NCI-H1092 (cell line): ENCODE results near the gene CDCA4.
A peak's percentile ranks its signal among the peaks of the same experiment; 100 is the strongest.
"Not testable (repeated sequence)": the region's sequence is repeated elsewhere in the genome, so short reads cannot be mapped to it uniquely, and the experiment has no call there.

Experiments
- DNase-seq: peaks from one replicate; lab custom pipeline; 2025; lab: John Stamatoyannopoulos, UW

CDCA4 gene

DNA sequence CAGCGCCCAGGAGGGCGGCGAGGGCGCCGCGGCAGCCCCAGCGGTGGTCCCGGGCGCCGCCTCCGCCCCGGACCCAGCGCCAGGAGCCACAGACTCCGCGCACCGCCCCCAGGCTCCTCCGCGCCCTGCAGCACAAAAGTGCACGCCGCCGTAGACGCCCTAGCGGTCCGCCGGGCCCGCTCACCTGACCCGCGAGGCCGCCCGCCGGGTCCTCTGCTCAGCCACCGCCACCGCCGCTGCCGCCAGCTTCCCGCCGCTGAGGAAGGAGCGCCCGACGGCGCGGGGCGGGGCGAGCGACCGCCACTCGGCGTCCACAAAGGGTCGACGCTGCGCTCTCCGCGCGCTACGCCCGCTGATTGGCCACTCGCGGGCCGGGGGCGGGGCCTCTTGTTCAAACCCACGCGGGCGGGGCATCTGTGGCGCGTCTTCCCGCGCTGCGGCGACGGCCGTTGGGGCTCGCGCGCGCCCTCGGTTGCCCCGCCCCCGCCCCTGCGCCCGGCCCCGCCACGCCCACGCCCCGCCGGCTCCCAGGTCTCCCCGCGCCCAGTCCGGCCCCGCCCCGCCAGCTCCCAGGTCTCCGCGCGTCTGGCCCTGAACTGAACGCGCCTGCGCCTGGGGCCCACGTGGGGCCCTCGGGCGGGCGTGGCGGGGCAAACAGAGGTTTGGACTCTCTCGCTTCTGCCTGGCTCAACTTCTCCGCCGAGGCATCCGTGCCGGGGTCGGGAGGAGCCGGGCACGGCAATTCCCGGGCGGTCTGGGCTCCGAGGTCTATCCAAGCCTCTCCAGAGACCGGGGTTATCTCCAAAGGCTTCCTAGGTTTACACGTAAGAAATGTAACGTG is at the start of gene CDCA4:
Gene CDCA4, minus strand, starts transcription at position 269 of the 841 bp plus-strand sequence. CDS start 9,154 bp downstream, outside the sequence.
- DNase-seq, result peak; percentile 96

DNA sequence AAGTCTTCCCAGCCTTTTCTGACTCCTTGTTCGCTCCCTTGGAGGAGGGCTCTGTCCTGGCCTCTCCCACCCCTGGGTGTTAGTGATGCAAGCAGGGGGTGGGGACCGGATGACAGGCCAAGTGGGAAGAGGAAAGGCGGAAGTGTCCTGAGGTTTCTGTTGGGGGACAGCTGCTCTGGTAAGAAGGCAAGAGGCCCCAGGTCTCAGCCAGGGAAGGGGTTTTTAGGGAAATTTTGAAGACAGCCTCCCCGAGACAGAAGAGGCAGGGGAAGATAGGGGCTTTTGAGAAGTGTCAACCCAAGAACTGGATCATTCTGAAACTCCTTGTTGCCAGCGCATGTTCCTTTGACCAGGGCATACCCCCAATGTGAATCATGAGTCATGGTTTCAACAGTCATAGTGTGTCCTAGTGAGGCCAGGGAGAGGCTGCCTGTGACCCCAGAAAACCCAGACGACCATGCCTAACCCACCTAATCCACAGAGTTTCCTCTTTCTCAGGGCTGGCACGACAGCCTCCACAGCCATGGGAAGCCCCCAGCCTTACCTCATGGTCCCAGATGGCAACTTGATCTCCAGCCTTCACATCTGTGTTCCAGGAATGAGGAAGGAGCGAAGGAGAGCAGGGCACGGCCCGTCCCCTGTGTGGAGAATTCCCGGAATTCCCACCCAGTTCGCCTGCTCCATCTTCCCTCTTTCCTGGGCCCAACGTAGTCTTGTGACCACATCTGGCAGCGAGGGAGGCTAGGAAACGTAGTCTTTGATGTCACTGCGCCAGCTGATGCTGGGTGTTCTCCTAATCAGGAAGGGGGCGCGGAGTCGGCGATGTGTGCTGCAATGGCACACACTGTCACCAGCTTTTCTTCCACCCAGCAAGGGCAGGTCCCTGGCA is 49.2 kb upstream of the CDCA4 start:
- DNase-seq, result no peak

DNA sequence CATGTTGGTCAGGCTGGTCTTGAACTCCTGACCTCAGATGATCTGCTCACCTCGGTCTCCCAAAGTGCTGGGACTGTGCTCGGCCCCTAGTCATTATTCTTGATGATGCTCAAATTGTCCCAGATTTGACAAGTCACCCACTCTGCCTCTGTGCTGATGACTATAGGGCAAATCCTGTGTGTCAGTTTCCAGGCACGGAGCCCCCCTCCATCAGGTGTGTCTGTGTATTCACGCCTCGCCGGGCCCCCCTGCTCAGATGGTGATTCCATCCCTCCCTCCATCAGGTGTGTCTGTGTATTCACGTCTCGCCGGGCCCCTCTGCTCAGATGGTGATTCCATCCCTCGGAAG is 48.6 kb upstream of the CDCA4 start:
- no peak for DNase-seq

DNA sequence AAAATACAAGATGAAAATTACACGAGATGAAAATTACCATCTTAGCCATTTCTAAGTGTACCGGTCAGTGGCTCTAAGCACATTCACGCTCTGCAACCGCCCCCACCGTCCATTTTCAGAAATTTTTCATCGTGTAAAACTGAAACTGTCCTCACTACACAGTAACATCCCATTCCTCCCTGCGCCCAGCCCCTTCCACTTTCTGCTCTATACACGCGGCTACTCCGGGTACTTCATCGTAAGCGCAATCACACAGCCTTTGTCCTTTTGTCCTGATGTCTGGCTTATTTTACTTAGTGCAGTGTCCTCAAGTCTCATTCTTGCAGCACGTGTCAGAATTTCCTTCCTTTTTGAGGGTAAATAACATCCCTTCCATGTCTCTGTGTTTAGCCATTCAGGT is 47.9 kb upstream of the CDCA4 start:
- DNase-seq, result no peak

DNA sequence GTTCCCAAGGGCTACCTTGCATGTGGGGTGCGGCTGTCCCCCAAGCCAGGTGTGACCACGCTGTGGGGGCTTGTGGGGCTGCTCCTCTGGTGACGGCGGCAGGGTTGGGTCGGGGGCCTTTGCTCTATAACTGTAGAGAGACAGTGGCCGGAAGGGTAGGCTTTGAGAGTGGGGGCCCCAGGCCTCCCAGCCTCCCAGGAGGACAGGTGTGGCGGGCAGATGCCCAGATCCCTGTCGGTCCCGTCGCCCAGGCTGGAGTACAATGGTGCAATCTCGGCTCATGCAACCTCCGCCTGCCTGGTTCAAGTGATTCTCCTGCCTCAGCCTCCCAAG is 47.1 kb upstream of the CDCA4 start:
- DNase-seq, result no peak

DNA sequence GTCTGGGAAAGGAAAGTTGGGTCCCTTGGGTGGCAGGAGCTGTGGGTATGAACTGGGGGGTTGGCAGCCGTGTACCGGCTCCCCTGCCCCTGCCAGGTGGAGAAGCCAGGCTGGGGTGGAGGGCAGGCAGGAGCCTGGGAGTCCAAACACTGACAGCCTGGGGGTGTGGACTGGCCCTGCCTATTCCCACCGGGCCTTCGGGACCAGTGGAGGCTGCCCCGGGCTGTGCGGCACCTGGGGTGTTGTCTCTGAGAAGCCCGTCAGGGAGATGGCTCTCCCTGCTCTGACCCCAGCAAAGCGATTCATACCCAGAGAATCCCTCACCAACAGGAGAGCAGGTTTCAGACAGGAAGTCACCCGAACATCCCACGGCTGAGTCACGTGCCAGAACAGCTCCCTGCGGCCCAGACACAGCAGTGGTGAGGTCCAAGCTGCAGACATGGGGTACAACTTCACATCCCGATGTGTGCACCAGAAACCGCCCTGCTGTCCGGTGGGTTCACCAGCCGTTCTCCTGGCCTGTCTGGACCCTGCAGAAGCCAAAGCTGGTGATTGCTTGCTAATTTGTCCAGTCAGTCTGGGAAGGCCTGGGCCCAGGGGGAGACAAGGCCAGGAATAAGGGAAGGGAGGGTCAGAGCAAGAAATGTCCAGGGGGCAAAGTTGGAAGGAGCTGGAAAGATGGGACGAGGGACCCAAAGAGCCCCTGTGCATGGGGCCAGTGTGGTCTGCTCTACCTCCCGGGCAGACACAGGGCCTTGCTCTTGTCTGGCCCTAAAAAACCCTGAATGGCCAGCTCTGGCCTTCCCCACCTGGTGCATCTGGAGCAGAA is 46.5 kb upstream of the CDCA4 start:
- DNase-seq, result no peak

DNA sequence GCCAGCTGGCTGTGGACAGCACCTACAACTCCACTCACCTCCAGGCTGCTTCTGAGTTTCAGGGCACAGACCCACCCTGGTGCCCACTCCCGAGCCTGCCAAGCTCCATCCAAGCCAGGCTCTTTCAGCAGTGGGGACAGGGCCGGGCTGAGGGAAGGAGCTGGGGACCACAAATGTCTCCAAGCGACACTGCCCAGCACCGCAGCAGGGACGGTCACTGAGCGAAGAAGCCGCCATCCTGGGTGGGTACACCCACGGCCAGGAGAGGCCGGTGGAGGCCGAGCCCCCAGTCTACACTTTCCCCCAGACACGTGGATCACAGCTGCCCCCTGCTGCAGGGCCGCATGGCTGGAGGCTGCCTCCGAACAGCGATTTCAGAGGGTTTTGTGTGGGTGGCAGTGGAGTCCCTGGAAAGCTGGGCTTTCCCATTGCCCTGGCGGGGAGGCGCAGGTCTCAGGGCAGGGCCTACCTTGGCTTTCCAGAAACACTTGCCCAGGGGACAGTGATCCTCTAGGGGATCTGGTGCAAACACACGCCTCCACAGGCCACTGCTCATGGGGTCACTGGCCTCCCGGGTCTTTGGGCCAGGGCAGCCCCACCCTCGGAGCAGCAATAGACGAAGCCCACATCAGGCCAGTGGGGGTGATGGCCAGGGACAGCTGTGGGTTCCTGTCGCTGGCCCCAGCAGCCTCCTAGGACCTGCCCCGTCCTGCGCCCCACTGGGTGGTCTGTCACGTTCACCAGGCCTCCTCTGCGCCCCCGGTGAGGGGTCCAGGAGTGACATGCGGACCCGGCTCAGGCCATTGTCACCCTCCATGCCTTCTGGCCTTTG is 45.6 kb upstream of the CDCA4 start:
- no peak for DNase-seq

DNA sequence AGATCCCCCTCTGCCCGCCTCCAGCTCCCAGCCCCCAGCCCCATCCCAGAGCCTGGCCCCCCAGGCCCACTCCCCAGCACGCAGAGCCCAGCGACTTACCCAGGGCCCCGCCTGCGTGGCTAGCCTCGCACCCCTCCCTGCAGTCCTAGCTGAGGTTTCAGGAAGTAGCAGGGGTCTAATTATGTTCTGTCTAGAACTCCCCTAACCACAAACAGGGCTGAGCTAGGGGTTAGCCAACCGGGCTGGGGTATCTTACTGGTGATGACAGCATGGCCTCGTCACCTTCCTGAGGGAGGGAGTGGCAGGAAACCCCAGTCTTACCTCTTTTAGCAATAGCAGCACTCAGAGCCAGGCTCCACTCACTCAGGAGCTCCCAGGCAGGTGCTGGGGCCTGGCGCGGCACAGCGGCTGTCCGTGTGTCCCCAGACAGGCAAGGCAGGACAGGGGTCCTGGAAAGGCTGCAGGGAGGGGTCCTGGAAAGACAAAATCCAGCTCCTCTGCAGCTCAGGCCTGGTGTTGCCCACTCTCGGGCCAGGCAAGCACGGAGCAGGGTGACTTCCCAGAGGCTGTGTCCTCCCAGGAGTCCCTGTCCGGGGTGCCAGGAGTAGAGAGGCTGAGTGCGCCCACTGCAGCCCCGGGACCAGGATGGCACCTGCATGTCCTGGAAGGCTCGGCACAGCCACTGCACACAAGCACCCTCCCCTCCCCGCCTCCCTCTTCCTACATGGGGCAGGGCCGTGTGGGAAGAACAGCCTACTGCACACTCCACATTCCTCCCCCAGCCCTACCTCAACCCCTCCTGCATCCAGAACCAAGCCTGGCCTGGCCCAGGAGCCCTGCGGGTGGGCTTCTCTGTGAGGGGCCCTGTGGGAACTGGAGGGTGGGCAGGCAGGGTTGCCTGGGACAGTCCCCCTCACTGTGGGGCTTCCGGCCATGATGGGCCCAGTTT is 44.7 kb upstream of the CDCA4 start, which contains the start of gene GPR132:
Gene GPR132, minus strand, starts transcription at position 151 of the 949 bp plus-strand sequence. CDS start 10,010 bp downstream, outside the sequence.
- no peak for DNase-seq

DNA sequence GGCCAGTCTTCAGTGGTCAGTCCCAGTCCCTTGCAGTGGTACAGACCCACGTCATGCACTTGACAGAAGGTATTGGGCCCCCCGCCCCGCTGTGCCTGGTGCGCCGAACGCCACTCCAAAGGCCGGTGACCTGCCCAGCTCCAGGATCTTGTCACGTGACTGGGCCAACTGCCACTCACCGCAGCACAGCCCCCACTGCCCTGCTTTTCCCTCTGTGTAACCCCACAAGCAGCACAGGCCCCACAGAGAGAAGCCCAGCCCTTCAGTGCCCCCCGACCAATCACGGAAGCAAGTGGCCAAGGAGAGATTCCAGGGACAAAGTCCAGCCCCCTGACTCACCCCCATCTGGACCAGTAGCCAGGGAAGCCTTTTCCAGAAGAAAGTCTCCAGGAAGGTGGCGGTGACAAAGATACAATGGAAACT is 43.8 kb upstream of the CDCA4 start:
- no peak for DNase-seq

DNA sequence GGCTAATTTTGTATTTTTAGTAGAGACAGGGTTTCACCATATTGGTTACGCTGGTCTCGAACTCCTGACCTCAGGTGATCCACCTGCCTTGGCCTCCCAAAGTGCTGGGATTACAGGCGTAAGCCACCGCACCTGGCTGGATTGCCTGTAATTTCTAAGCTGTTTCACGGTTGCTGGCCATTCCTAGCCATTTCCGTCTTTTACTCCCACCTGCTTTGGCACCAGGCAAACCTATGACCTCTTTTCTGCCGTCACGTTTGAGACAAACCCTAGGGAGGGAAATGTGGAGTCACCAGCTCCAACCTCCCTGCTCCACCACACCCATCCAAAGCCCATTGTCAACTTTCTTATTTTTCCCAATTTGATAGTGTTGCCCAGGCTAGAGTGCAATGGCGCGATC is 43.1 kb upstream of the CDCA4 start:
- DNase-seq, result no peak

DNA sequence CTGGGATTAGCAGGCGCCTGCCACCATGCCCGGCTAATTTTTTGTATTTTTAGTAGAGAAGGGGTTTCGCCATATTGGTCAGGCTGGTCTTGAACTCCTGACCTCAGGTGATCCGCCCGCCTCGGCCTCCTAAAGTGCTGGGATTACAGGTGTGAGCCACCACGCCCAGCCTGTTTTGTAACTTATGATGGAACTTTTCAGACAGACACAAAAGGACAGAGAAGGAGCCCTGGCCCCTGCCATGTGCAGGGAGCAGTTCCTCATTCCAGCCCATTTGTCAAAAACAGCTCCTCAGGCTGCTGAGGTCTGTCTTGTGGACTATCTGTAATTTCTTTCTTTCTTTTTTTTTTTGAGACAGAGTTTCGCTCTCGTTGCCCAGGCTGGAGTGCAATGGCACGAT is 42.6 kb upstream of the CDCA4 start:
- not testable (repeated sequence) for DNase-seq

DNA sequence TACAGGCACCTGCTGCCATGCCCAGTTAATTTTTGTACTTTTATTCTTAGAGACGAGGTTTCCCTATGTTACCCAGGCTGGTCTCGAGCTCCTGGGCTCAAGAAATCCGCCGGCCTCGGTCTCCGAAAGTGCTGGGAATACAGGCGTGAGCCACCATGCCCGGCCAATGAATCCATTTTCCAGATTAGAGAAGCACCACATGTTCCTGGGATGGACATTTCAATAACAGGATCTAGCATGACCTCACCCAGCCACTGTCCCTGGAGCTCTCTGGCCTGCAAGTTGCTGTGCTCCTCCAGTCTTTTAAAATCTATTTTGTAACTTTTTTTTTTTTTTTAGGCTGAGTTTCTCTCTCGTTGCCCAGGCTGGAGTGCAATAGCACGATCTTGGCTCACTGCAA is 42.2 kb upstream of the CDCA4 start:
- no peak for DNase-seq

DNA sequence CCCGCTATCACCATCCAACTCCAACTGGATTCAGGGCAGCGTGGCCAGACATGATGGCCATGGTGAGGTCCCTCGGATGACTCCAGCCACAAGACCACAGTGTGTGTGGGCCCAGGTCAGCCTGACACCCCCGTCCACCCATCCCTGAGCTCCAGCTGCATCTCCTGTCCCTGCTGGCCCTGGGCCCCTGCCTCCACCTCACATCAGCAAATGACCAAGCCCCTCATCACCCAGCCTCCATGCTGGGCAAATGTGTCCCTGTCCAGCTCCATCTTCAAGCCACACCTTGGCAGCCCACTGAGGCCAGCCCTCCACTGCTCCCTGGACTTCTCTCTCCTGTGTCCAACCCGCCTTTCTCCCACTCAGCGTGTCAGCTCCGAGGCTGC is 41.2 kb upstream of the CDCA4 start:
- no peak for DNase-seq

DNA sequence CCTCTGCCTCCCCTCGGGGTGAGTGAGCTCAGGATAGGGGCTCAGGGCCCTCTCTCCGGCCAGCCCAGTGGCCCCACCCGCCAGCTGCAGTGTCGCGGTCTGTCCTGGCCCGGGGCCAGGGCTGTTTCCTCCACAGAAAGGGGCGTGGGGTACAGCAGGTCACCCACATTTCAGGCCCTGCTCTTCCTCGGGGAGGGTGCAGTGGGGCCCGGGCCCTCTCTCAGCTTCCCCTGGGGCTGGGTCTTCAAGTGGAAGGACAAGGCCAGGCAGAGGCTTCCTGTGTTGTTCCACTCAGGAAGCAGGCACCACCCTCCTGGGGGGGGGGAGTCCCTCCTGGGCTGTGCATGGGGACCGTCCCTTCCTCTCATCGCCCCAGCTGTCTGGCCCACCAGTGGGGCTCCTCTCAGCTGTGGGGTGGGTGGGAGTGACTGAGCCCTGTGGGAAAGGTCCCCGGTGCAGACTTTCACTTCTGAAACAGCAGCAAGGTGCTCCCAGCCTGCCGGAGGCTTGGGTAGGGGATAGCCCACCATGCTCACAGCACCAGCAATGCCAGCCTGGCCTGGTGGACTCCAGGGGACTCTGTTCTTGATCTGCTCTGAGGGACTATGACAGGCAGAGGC is 40.7 kb upstream of the CDCA4 start:
- DNase-seq, result no peak

DNA sequence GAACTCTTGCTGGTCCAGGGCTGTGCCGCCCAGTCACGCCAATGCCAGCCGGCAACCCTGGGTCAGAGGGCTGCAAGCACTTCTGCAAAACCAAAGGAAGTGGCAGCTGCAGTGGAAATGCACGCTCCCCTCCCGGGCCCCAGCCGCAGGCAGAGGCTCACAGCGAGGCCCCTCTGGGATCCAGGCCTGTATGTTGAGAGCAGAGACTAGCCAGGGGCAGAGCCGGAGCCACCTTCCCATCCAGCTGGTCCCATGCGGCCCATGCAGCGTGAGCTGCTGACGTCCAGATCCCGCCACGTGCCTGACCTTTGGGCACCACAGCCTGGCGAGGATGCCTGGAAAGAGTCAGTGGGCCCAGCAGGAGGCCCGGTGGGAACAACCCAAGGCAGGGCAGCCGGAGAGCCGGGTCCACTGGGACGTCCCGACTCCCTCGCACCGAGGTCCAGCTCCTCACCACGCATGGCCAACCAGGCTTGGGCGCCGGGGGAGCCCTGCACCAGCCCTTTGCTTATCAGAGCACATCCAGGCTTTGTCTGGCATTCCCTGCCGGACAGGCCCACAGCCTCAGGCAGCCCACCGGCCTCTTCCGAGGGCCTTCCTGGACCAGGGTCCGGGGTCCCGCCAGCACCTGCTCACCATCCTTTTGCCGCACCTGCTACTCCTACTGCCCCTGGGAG is 40.0 kb upstream of the CDCA4 start:
- no peak for DNase-seq

DNA sequence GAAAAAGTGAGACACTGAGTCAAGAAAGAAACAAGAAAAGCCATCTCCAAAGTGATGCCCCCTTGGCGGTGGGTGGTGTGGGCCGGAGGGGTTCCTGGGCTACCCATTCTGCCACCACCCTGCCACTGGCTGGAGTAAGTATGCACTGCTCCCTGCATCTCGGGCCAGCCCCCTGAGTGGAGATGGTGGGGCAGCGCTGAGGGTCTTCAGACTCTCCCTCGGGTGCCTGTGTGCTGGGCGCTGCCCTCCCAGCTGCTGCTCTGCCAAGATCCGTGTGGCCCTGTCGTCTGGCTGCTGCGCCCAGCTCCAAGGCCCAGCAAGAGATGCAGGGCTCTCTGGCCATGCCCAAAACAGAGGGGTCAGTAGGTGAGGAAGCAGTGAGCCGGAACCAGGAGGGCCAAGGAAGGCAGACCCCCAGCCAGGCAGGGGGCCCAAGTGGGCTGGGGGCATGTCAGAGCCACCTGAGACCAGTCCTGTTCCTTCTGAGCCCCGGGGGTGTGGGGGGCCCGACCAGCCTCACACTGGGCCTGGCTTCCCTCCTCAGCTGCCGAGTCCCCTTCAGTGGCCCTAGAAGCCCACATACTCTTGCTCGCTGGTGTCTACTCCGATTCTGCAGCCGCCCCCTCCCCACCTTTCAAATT is 39.2 kb upstream of the CDCA4 start:
- no peak for DNase-seq

DNA sequence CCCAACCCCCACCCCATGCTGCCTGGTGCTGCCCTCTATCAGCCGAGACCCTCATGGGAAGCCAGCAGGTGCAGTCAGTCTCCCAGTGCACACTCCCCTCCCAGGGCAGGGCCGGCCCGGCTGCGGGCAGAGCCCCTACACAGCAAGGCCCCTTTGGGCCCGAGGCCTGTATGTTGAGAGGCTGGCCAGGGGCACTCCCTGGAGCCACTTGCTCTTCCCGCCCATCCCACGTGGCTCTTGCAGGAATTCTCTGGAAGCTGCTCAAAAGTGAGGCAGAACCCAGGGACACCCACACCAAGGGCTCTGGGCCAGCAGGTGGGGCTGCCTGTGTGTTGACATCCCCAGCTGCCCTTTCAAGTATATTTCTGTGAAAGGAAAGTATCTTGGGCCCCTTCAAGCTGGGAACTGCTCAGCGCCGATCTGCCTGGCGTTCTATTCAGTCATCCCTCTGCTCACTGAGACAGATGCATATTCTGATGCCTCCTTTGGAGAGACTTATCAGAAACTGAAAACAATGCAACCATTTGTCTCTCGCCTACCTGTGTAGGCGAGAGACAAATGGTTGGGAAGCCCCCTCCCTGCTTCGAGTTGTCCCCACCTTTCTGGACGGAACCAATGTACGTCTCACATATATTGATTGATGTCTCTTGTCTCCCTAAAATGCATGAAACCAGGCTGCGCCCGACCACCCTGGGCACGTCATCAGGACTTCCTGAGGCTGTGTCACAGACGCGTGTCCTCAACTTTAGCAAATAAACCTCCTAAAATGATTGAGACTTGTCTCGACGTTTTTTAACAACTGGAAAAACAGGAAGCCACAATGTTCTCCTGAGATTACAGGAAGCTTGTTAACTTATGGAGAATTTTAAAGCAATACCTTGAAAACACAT is 38.4 kb upstream of the CDCA4 start:
- no peak for DNase-seq
